Heart left ventricle (tissue), 13 donors: ENCODE data around the gene IFT74.

Experiments used
- POLR2A ChIP-seq, 2 donors: fragments of 450-650 bp; IDR thresholded peaks; one replicate each; pipeline ENCODE4 v1.6.1; 2017; ENCODE audit warnings: antibody characterized with exemption in 2 of 2, mild to moderate bottlenecking in 2 of 2, moderate library complexity in 2 of 2
- TF ChIP-seq, protein P1 (sequence below), 12 donors: fragments of 200-600 bp; sonication (generic) in 4 of 12; IDR thresholded peaks; one replicate each; pipeline versions ENCODE4 v1.5.0 to v1.8.0; 2018 to 2022; ENCODE audit warnings: antibody characterized with exemption in 12 of 12, mild to moderate bottlenecking in 5 of 12
- donor health status: ischemic (EF 13 %, LVEDD 7.1; RV severe dilation, severe dysfunction).
- donor health status: DM: no; HTN: yes; CAD: no.
- donor health status: DM: no; HTN: no; CAD: no.
- donor health status: ischemic (EF 25% LVEDD 6.9; RV normal size, moderate dysfunction).
- donor health status: ischemic (EF 25% LVEDD 5.7; RV mildly dilated, moderate dysfunction).
- donor health status: ischemic (EF 35%, LVEDD 5.7; RV mildly dilated, moderate dysfunction).
- donor health status: nonischemic (EF 11% LVEDD 7.7; RV severe dilation, severe dysfunction).
- donor health status: DM: yes; HTN: yes; CAD: no.
- donor health status: PGD.
- donor health status: ischemic (EF 29% LVEDD 5.4; RV normal size, mild dysfunction).
- donor health status: nonischemic (EF 23%, LVEDD 6.1; RV moderate dilation, normal function).

GRCh38 chr9:26974927-26975326 is 18.7 kb downstream of the IFT74 start:
- TF ChIP-seq, protein P1, sequence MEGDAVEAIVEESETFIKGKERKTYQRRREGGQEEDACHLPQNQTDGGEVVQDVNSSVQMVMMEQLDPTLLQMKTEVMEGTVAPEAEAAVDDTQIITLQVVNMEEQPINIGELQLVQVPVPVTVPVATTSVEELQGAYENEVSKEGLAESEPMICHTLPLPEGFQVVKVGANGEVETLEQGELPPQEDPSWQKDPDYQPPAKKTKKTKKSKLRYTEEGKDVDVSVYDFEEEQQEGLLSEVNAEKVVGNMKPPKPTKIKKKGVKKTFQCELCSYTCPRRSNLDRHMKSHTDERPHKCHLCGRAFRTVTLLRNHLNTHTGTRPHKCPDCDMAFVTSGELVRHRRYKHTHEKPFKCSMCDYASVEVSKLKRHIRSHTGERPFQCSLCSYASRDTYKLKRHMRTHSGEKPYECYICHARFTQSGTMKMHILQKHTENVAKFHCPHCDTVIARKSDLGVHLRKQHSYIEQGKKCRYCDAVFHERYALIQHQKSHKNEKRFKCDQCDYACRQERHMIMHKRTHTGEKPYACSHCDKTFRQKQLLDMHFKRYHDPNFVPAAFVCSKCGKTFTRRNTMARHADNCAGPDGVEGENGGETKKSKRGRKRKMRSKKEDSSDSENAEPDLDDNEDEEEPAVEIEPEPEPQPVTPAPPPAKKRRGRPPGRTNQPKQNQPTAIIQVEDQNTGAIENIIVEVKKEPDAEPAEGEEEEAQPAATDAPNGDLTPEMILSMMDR (IDR thresholded peaks at IDR 0.05): no peak
- TF ChIP-seq POLR2A (IDR thresholded peaks at IDR 0.05): no peak
